Neutrophil (primary cell): Measurements from ENCODE around the gene SMYD4.
"Not testable (repeated sequence)": the region's sequence is repeated elsewhere in the genome, so short reads cannot be mapped to it uniquely, and the experiment has no call there.

Experiments
- H3K27ac ChIP-seq: fragments of 200-600 bp; sonication (generic); 2 replicates; pipeline ENCODE4 v1.5.1; 2016; ENCODE audit warnings: mild to moderate bottlenecking, moderate library complexity
- H3K27me3 ChIP-seq: fragments of 200-600 bp; sonication (generic); 2 replicates; pipeline ENCODE4 v1.6.0; 2016; ENCODE audit warnings: mild to moderate bottlenecking
- H3K36me3 ChIP-seq: fragments of 200-600 bp; sonication (generic); 2 replicates; pipeline ENCODE4 v1.5.1; 2017
- H3K4me1 ChIP-seq, 2 experiments: fragments of 200-600 bp in 1 of 2; sonication (generic) in 1 of 2; 1 replicate in 1 of 2; 2 replicates in 1 of 2; pipeline versions ENCODE4 v1.5.1 to v1.6.1; 2013 to 2016; ENCODE audit warnings: low read depth in 1 of 2, low read length in 1 of 2, mild to moderate bottlenecking in 1 of 2, moderate library complexity in 1 of 2; ENCODE audit not compliant: control insufficient read depth in 1 of 2, insufficient read depth in 1 of 2
- H3K4me3 ChIP-seq, 2 experiments: fragments of 200-600 bp in 1 of 2; sonication (generic) in 1 of 2; 1 replicate in 1 of 2; 2 replicates in 1 of 2; pipeline ENCODE4 v1.5.1; 2013 to 2016; ENCODE audit warnings: low read depth in 1 of 2, low read length in 1 of 2, mild to moderate bottlenecking in 1 of 2, moderate library complexity in 1 of 2
- H3K9me3 ChIP-seq: fragments of 200-600 bp; sonication (generic); 2 replicates; pipeline ENCODE4 v1.5.1; 2016
- CTCF ChIP-seq: fragments of 200-600 bp; sonication (generic); IDR thresholded peaks from 2 replicates; pipeline ENCODE4 v1.5.1; 2016; ENCODE audit warnings: antibody characterized with exemption

Gene SMYD4

GRCh38 chr17:1773696-1774181 is 56.0 kb downstream of the SMYD4 start:
- H3K27me3 ChIP-seq = no peaks in the 10 kb centered on the region
- no peak for TF ChIP-seq CTCF
- H3K4me3 ChIP-seq = no peak overlapping the region
- peaks cover 5 to 6% of the 10 kb centered on the region in 2 experiments for H3K4me1 ChIP-seq
- peaks cover 23% of the 10 kb centered on the region for H3K36me3 ChIP-seq
- no peak overlapping the region for H3K27ac ChIP-seq
- H3K9me3 ChIP-seq = no peaks in the 10 kb centered on the region

- not testable (repeated sequence) for H3K27me3 ChIP-seq, H3K4me1 ChIP-seq, H3K9me3 ChIP-seq, H3K4me3 ChIP-seq, H3K27ac ChIP-seq
- peaks cover 19% of the 10 kb centered on the region for H3K36me3 ChIP-seq
Observed at GRCh38 chr17:1773000-1773695, 56.6 kb downstream of the SMYD4 start.

- Histone ChIP-seq H3K27ac (no peak overlapping the region), H3K4me1 (peaks cover 5 to 6% of the 10 kb centered on the region in 2 experiments), H3K4me3 (no peak overlapping the region), H3K9me3 (no peaks in the 10 kb centered on the region), H3K27me3 (no peaks in the 10 kb centered on the region), H3K36me3 (no peaks in the 10 kb centered on the region)
- TF ChIP-seq CTCF = no peak
Observed at GRCh38 chr17:1769822-1770477, 59.8 kb downstream of the SMYD4 start.

- Histone ChIP-seq H3K27ac (no peak overlapping the region), H3K4me3 (no peak overlapping the region), H3K27me3 (peaks cover 20% of the 10 kb centered on the region), H3K4me1 (peaks cover 5 to 6% of the 10 kb centered on the region in 2 experiments), H3K9me3 (no peaks in the 10 kb centered on the region), H3K36me3 (no peaks in the 10 kb centered on the region)
- TF ChIP-seq CTCF = no peak
Observed at GRCh38 chr17:1767358-1767757, 62.3 kb downstream of the SMYD4 start.

GRCh38 chr17:1766382-1767135 is 63.1 kb downstream of the SMYD4 start:
- peaks cover 2 to 4% of the 10 kb centered on the region in 2 experiments for H3K4me1 ChIP-seq
- no peak overlapping the region for H3K4me3 ChIP-seq
- H3K27ac ChIP-seq = no peak overlapping the region
- peaks cover 21% of the 10 kb centered on the region for H3K27me3 ChIP-seq
- H3K36me3 ChIP-seq = no peaks in the 10 kb centered on the region
- H3K9me3 ChIP-seq = no peaks in the 10 kb centered on the region
- no peak for TF ChIP-seq CTCF

GRCh38 chr17:1765576-1765975 is 64.1 kb downstream of the SMYD4 start:
- H3K27me3 ChIP-seq = peaks cover 21% of the 10 kb centered on the region
- H3K9me3 ChIP-seq = no peaks in the 10 kb centered on the region
- no peaks in the 10 kb centered on the region for H3K36me3 ChIP-seq
- no peak for TF ChIP-seq CTCF
- no peak overlapping the region for H3K4me3 ChIP-seq
- H3K4me1 ChIP-seq = no peaks in the 10 kb centered on the region
- H3K27ac ChIP-seq = no peak overlapping the region

- not testable (repeated sequence) for H3K27ac ChIP-seq
Observed at GRCh38 chr17:1764705-1765104, 65.0 kb downstream of the SMYD4 start.

More at GRCh38 chr17:1764705-1765104, 65.0 kb downstream of the SMYD4 start:
- H3K27me3 ChIP-seq = peaks cover 21% of the 10 kb centered on the region
- not testable (repeated sequence) for H3K4me3 ChIP-seq, H3K36me3 ChIP-seq, H3K4me1 ChIP-seq, H3K9me3 ChIP-seq
